GM13977 (cell line): ENCODE data around the gene DIP2B.

ENCODE experiments used
- DNase-seq: peaks from one replicate; pipeline ENCODE4 v3.0.0; 2012; ENCODE audit warnings: low spot score
- CTCF ChIP-seq: IDR thresholded peaks from 2 replicates; pipeline ENCODE4 v1.5.1; 2012; ENCODE audit warnings: mild to moderate bottlenecking, control low read depth; ENCODE audit not compliant: insufficient read depth; ENCODE audit errors: extremely low read depth, missing control alignments
- in situ Hi-C: fragments of 300-500 bp; cut with MboI; formaldehyde crosslinking; loops from one replicate; pipeline ENCODE4 v1.12.0; 2022; ENCODE audit warnings: low sequenced_read_pairs, low pct_unique_long_range_greater_than_20kb, mixed read lengths, inconsistent platforms; ENCODE audit not compliant: unreplicated experiment

DIP2B gene

GRCh38 chr12:50685641-50686040 is 180.9 kb downstream of the DIP2B start:
- no peak for TF ChIP-seq CTCF
- no peak for DNase-seq
- in situ Hi-C loops = no loop called here

- TF ChIP-seq CTCF = no peak
- no peak for DNase-seq
- in situ Hi-C loops = no loop called here
These were observed 181.6 kb downstream of the DIP2B start for GRCh38 chr12:50686406-50686805.

- TF ChIP-seq CTCF = no peak
- in situ Hi-C loops = no loop called here
- no peak for DNase-seq
These were observed 182.2 kb downstream of the DIP2B start for GRCh38 chr12:50686976-50687375.

GRCh38 chr12:50689437-50689836 is 184.7 kb downstream of the DIP2B start:
- no peak for TF ChIP-seq CTCF
- in situ Hi-C loops = no loop called here
- DNase-seq = no peak

GRCh38 chr12:50690925-50691324 is 186.1 kb downstream of the DIP2B start:
- DNase-seq = no peak
- no peak for TF ChIP-seq CTCF
- in situ Hi-C loops = no loop called here

GRCh38 chr12:50695961-50696360 is 191.2 kb downstream of the DIP2B start:
- TF ChIP-seq CTCF = no peak
- no peak for DNase-seq

GRCh38 chr12:50696931-50697330 is 192.1 kb downstream of the DIP2B start:
- no peak for DNase-seq
- no peak for TF ChIP-seq CTCF
- in situ Hi-C loops = no loop called here

More at GRCh38 chr12:50695961-50696360, 191.2 kb downstream of the DIP2B start:
- in situ Hi-C loops = no loop called here
